Activated CD4-positive, alpha-beta memory T cell treated with anti-CD3 and anti-CD28 coated beads for 36 hours (primary cell): ENCODE results near the gene PDCD1LG2. TPM values are rescaled to one million over a fixed set of nuclear protein-coding genes. Genes with fewer than 3 reads are reported as not detected.
A peak's percentile ranks its signal among the peaks of the same experiment; 100 is the strongest.
"Not testable (repeated sequence)": the region's sequence is repeated elsewhere in the genome, so short reads cannot be mapped to it uniquely, and the experiment has no call there.

Source experiments
- CTCF ChIA-PET: fragments of 350-600 bp; sonication (Branson Sonifier 250); formaldehyde crosslinking; loops from one replicate; lab custom pipeline; 2021; ENCODE audit warnings: antibody characterized with exemption, inconsistent platforms; lab: Charles Lee
- POLR2A ChIA-PET: fragments of 350-600 bp; sonication (Branson Sonifier 250); formaldehyde crosslinking; loops from one replicate; lab custom pipeline; 2021; ENCODE audit warnings: antibody characterized with exemption; lab: Charles Lee
- DNase-seq: peaks from one replicate; pipeline ENCODE4 v3.0.0-alpha.2; 2020
- H3K27ac Mint-ChIP-seq: one replicate; pipeline ENCODE4 v1.8.0; 2021; ENCODE audit warnings: mixed read lengths
- H3K27me3 Mint-ChIP-seq: one replicate; pipeline ENCODE4 v1.8.0; 2021; ENCODE audit warnings: mixed read lengths
- H3K36me3 Mint-ChIP-seq: one replicate; pipeline ENCODE4 v1.8.0; 2021; ENCODE audit warnings: mixed read lengths
- H3K4me1 Mint-ChIP-seq: one replicate; pipeline ENCODE4 v1.8.0; 2021; ENCODE audit warnings: low read depth, mixed read lengths
- H3K4me3 Mint-ChIP-seq: one replicate; pipeline ENCODE4 v1.8.0; 2021; ENCODE audit warnings: mild to moderate bottlenecking, mixed read lengths
- H3K9me3 Mint-ChIP-seq: one replicate; pipeline ENCODE4 v1.8.0; 2021; ENCODE audit warnings: mixed read lengths
- intact Hi-C: fragments of 100-400 bp; cut with micrococcal nuclease; formaldehyde crosslinking; loops from one replicate; pipeline ENCODE4 v1.15.1; 2023
- total RNA-seq, 2 experiments: library from RNA; stranded (reverse); gene quantifications; one replicate each; pipeline ENCODE4 v1.2.3, GENCODE V29; 2021

The PDCD1LG2 gene
- total RNA-seq: under 1 TPM; 0.73 to 0.83 TPM

DNA sequence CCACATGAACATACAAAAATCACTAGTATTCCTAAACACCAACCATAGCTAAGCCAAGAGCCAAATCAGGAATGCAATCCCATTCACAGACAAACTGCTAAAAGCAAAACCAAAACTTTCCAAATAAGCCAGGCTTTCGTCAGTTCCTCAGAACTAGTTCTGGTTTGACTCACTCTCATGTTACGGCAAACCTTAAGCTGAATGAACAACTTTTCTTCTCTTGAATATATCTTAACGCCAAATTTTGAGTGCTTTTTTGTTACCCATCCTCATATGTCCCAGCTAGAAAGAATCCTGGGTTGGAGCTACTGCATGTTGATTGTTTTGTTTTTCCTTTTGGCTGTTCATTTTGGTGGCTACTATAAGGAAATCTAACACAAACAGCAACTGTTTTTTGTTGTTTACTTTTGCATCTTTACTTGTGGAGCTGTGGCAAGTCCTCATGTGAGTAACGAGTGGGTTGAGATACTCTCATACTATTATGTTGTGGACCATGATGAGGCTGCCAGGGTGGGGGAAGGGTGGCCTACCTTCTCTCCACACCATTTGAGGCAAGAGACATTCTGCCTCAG lies at the start of gene PDCD1LG2:
Gene PDCD1LG2, plus strand, starts transcription at position 172 of the 572 bp plus-strand sequence. CDS start 12,016 bp downstream, outside the sequence.
- DNase-seq: peak; percentile 82
- H3K27me3 Mint-ChIP-seq: no peaks in the 10 kb centered on the region
- H3K9me3 Mint-ChIP-seq: peaks cover 4% of the 10 kb centered on the region
- peaks cover 51% of the 10 kb centered on the region for H3K4me1 Mint-ChIP-seq
- peak within 1 kb of the TSS; percentile 90 for H3K27ac Mint-ChIP-seq
- intact Hi-C loops: loop anchor here (1.0 kb wide), 8 partner anchors 8 to 77 kb away; partner anchors contain the start of gene PLGRKT
- no peaks in the 10 kb centered on the region for H3K36me3 Mint-ChIP-seq
- POLR2A ChIA-PET: interaction anchor here (0.9 to 1.9 kb wide), 10 partner anchors 8 to 77 kb away, joined by 3 to 13 read pairs (median 4); partner anchors contain the start of genes CD274 and PLGRKT
- CTCF ChIA-PET: interaction anchor here (0.6 to 1.6 kb wide), 6 partner anchors 11 to 90 kb away, joined by 3 to 6 read pairs (median 3); partner anchors contain the start of gene CD274
- peak within 1 kb of the TSS; percentile 73 for H3K4me3 Mint-ChIP-seq

DNA sequence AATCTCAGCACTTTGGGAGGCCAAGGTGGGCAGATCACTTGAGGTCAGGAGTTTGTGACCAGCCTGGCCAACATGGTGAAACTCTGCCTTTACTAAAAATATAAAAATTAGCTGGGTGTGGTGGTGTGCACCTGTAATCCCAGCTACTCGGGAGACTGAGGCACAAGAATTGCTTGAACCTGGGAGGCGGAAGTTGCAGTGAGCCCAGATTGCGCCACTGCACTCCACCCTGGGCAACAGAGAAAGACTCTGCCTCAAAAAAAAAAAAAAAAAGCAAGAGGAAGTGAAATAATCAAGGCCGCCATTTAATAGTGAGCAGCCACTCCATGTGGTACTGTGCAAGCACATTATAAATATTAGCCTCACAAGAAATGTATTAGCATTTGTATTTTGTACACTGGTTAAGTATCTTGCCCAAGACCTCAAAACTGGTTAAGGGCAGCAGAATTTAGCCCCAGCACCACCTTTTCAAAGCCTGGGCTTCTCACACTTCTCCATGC lies 45.5 kb upstream of the PDCD1LG2 start:
- H3K4me3 Mint-ChIP-seq, H3K9me3 Mint-ChIP-seq, intact Hi-C loops, CTCF ChIA-PET, H3K27me3 Mint-ChIP-seq, H3K27ac Mint-ChIP-seq, DNase-seq: not testable (repeated sequence)
- Mint-ChIP-seq H3K4me1 (peaks cover 39% of the 10 kb centered on the region), H3K36me3 (peaks cover 79% of the 10 kb centered on the region)
- POLR2A ChIA-PET: interaction anchor here (1.0 to 1.4 kb wide), 2 partner anchors 16 to 136 kb away, joined by 3 to 4 read pairs; no protein-coding TSS in a partner anchor

DNA sequence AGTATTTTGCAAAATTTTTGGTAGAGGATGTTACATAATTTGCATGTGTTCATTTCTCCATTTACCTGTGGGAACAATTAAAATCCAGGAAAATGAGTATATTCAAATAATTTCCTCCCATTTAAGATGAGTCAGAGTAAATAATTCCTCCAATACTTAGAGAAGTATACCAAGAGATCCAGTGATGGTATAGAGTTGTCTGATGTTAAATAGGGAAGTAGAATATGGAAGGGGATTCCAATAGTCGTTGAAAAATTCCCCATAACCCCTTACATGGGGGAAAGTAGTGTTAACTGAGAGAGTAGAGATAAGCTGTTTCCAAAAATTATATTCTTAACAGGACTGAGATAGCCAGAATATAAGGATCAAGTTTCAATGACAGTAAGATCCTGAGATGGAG lies 44.3 kb upstream of the PDCD1LG2 start:
- POLR2A ChIA-PET: no interaction called here
- intact Hi-C loops: no loop called here
- H3K36me3 Mint-ChIP-seq: peaks cover 73% of the 10 kb centered on the region
- H3K4me1 Mint-ChIP-seq: peaks cover 39% of the 10 kb centered on the region
- CTCF ChIA-PET: interaction anchor here (1.0 to 1.6 kb wide), 2 partner anchors 134 to 142 kb away, joined by 3 read pairs; no protein-coding TSS in a partner anchor
- H3K4me3 Mint-ChIP-seq: no peak overlapping the region
- no peaks in the 10 kb centered on the region for H3K9me3 Mint-ChIP-seq
- H3K27me3 Mint-ChIP-seq: no peaks in the 10 kb centered on the region
- no peak overlapping the region for H3K27ac Mint-ChIP-seq
- DNase-seq: no peak

DNA sequence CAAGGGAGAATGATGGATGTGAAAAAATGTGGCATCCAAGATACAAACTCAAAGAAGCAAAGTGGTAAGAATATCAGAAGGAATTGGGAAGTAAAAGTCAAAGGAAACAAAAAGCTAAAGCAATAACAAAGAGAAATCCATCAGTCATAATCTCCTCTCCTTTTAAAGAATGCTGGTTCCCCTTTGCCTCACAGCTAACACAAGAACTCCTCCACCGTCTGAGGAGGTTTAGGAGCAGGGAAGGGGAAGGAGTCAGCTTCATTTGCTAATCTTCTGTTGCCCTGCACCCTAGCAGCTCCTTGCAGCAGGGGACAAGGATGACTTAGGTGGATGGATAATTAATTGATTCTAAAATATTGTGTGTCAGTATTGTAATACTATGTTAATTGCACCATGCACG lies 43.6 kb upstream of the PDCD1LG2 start:
- no peak overlapping the region for H3K27ac Mint-ChIP-seq
- intact Hi-C loops: no loop called here
- H3K27me3 Mint-ChIP-seq: no peaks in the 10 kb centered on the region
- no peak overlapping the region for H3K4me3 Mint-ChIP-seq
- peaks cover 42% of the 10 kb centered on the region for H3K4me1 Mint-ChIP-seq
- H3K36me3 Mint-ChIP-seq: peaks cover 69% of the 10 kb centered on the region
- no peak for DNase-seq
- H3K9me3 Mint-ChIP-seq: no peaks in the 10 kb centered on the region
- ChIA-PET CTCF (interaction anchor here (1.0 to 1.6 kb wide), 3 partner anchors 123 to 141 kb away, joined by 3 to 4 read pairs (median 3); no protein-coding TSS in a partner anchor), POLR2A (no interaction called here)

DNA sequence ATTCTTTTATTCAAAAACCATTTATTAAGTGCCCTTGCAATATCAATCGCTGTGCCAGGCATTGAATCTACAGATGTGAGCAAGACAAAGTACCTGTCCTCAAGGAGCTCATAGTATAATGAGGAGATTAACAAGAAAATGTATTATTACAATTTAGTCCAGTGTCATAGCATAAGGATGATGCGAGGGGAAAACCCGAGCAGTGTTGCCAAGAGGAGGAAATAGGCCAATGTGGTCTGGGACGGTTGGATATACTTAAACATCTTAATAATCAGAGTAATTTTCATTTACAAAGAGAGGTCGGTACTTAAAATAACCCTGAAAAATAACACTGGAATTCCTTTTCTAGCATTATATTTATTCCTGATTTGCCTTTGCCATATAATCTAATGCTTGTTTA lies 41.5 kb upstream of the PDCD1LG2 start:
- Mint-ChIP-seq H3K4me3 (no peak overlapping the region), H3K36me3 (peaks cover 54% of the 10 kb centered on the region), H3K9me3 (no peaks in the 10 kb centered on the region), H3K27ac (no peak overlapping the region), H3K27me3 (no peaks in the 10 kb centered on the region), H3K4me1 (peaks cover 32% of the 10 kb centered on the region)
- DNase-seq: no peak
- POLR2A ChIA-PET: interaction anchor here (0.6 kb wide), 1 partner anchor 17 kb away, joined by 3 read pairs; no protein-coding TSS in a partner anchor
- CTCF ChIA-PET: no interaction called here
- intact Hi-C loops: loop anchor here (1.0 kb wide), 1 partner anchor 10 kb away; no protein-coding TSS in a partner anchor

DNA sequence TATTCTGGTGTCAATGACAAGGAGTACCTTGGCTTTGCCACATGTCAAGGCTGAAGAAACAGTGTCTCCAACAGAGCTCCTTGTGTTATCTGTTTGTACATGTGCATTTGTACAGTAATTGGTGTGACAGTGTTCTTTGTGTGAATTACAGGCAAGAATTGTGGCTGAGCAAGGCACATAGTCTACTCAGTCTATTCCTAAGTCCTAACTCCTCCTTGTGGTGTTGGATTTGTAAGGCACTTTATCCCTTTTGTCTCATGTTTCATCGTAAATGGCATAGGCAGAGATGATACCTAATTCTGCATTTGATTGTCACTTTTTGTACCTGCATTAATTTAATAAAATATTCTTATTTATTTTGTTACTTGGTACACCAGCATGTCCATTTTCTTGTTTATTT lies 40.2 kb upstream of the PDCD1LG2 start:
- ChIA-PET CTCF (no interaction called here), POLR2A (no interaction called here)
- H3K4me3 Mint-ChIP-seq: no peak overlapping the region
- DNase-seq: no peak
- no peak overlapping the region for H3K27ac Mint-ChIP-seq
- peaks cover 49% of the 10 kb centered on the region for H3K36me3 Mint-ChIP-seq
- intact Hi-C loops: no loop called here
- peaks cover 4% of the 10 kb centered on the region for H3K9me3 Mint-ChIP-seq
- H3K27me3 Mint-ChIP-seq: peaks cover 1% of the 10 kb centered on the region
- H3K4me1 Mint-ChIP-seq: peaks cover 34% of the 10 kb centered on the region

DNA sequence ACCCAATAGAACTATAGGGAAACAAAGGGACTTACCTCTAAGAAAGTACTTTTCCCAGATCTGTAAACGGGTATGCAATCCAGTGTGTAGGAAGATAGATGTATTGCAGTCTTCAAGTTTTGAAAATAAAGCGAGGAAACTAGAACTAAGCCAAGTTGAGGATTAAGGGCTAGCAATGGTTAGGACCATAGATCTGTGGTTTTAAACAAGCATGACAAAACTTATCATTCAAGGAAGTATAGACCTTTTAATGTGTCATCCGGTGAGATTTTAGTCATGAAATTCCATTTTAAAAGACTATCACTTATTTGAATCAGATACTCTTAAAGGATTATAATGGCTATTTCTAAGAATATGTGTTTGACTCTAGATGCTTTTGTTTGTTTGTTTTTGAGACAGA lies 39.5 kb upstream of the PDCD1LG2 start:
- Mint-ChIP-seq H3K27me3 (peaks cover 1% of the 10 kb centered on the region), H3K4me3 (no peak overlapping the region), H3K9me3 (peaks cover 8% of the 10 kb centered on the region), H3K36me3 (peaks cover 47% of the 10 kb centered on the region), H3K27ac (peak overlapping the region; percentile 14), H3K4me1 (peaks cover 30% of the 10 kb centered on the region)
- intact Hi-C loops: no loop called here
- ChIA-PET CTCF (interaction anchor here (1.2 kb wide), 1 partner anchor 119 kb away, joined by 4 read pairs; no protein-coding TSS in a partner anchor), POLR2A (no interaction called here)
- DNase-seq: no peak

DNA sequence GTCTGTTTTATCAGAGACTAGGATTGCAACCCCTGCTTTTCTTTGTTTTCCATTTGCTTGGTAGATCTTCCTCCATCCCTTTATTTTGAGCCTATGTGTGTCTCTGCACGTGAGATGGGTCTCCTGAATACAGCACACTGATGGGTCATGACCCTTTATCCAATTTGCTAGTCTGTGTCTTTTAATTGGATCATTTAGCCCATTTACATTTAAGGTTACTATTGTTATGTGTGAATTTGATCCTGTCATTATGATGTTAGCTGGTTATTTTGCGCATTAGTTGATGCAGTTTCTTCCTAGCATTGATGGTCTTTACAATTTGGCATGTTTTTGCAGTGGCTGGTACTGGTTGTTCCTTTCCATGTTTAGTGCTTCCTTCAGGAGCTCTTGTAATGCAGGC lies 34.7 kb upstream of the PDCD1LG2 start:
- POLR2A ChIA-PET, DNase-seq, H3K27ac Mint-ChIP-seq, intact Hi-C loops, H3K27me3 Mint-ChIP-seq, CTCF ChIA-PET, H3K4me3 Mint-ChIP-seq: not testable (repeated sequence)
- Mint-ChIP-seq H3K9me3 (peaks cover 12% of the 10 kb centered on the region), H3K36me3 (peaks cover 17% of the 10 kb centered on the region), H3K4me1 (peaks cover 31% of the 10 kb centered on the region)

DNA sequence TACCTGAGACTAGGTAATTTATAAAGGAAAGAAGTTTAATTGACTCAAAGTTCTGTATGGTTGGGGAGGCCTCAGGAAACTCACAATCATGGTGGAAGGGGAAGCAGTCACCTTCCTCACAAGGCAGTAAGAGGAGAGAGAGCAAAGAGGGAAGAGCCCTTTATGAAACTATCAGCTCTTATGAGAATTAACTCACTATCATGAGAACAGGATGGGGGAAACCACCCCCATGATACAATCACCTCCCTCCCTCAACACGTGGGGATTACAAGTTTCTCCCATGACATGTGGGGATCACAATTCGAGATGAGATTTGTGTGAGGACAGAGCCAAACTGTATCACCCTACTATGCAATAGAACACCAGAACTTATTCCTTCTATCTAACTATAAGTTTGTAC lies 32.1 kb upstream of the PDCD1LG2 start:
- intact Hi-C loops: no loop called here
- peaks cover 17% of the 10 kb centered on the region for H3K36me3 Mint-ChIP-seq
- peaks cover 12% of the 10 kb centered on the region for H3K9me3 Mint-ChIP-seq
- H3K4me3 Mint-ChIP-seq: no peak overlapping the region
- H3K27ac Mint-ChIP-seq: no peak overlapping the region
- peaks cover 27% of the 10 kb centered on the region for H3K4me1 Mint-ChIP-seq
- peak; percentile 55 for DNase-seq
- ChIA-PET CTCF (interaction anchor here (1.3 to 1.4 kb wide), 2 partner anchors 28 to 54 kb away, joined by 3 to 4 read pairs; partner anchors contain the start of gene CD274), POLR2A (no interaction called here)
- H3K27me3 Mint-ChIP-seq: peaks cover 1% of the 10 kb centered on the region

DNA sequence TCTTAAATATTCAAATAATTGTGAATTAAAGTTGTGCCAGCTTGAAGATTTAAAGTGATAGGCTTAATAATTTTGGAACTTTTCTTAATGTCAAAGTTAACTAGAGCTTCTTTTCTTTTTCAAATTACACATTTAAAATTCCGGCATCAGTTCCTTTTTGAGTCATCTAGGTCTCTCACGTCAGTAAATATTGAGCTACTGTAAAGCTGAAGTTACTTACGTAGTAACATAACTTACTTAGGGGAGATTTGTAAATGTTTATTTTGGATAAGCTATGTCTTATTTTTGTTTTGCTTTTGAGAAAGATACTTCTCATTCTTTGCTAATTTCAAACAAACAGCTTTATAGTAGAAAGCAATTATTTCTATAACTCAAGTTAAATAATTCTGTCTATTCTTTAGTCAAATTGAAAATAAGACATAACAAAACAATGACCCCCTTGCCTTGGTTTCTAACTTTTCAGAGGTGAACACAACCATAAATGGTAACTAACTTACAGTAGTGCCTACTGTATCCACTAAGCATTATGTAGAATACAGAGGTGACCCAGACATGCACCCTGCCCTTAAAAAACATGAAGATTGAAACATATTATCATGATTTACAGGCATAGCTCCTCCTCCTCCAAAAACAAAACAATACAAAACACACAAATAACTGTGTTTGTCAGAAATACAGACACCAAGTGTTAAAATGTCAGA lies 30.2 kb upstream of the PDCD1LG2 start:
- H3K27ac Mint-ChIP-seq: no peak overlapping the region
- peaks cover 21% of the 10 kb centered on the region for H3K4me1 Mint-ChIP-seq
- intact Hi-C loops: loop anchor here (1.0 kb wide), 2 partner anchors 13 to 30 kb away; partner anchors contain the start of gene PDCD1LG2
- H3K27me3 Mint-ChIP-seq: no peaks in the 10 kb centered on the region
- no peak overlapping the region for H3K4me3 Mint-ChIP-seq
- DNase-seq: no peak
- ChIA-PET POLR2A (interaction anchor here (0.6 to 1.6 kb wide), 3 partner anchors 14 to 30 kb away, joined by 3 to 5 read pairs (median 4); partner anchors contain the start of gene PDCD1LG2), CTCF (interaction anchor here (0.5 to 1.3 kb wide), 3 partner anchors 60 to 294 kb away, joined by 3 to 4 read pairs (median 3); no protein-coding TSS in a partner anchor)
- peaks cover 12% of the 10 kb centered on the region for H3K36me3 Mint-ChIP-seq
- H3K9me3 Mint-ChIP-seq: peaks cover 8% of the 10 kb centered on the region

DNA sequence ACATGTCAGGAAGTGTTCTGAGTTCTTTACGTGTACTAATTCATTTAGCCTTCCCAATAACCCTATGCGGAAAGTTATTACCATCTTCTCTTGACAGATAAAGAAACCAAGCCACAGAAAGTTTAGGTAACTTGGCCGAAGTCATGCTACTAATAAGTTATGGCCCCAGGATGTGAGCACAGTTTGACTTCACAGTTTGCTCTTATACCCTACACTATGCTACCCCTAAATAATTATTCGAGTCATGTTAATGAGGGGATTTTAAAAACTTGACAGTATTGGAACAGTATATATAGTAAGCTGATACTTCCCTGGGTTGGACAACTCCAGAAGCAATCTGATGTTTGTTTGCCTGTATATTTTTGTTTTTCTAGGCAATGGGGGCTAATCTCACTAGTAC lies 29.4 kb upstream of the PDCD1LG2 start:
- CTCF ChIA-PET: interaction anchor here (0.5 to 1.3 kb wide), 3 partner anchors 12 to 295 kb away, joined by 3 read pairs; no protein-coding TSS in a partner anchor
- peaks cover 4% of the 10 kb centered on the region for H3K9me3 Mint-ChIP-seq
- no peaks in the 10 kb centered on the region for H3K27me3 Mint-ChIP-seq
- no peak for DNase-seq
- H3K4me3 Mint-ChIP-seq: no peak overlapping the region
- H3K27ac Mint-ChIP-seq: no peak overlapping the region
- peaks cover 8% of the 10 kb centered on the region for H3K36me3 Mint-ChIP-seq
- POLR2A ChIA-PET: no interaction called here
- intact Hi-C loops: loop anchor here (1.0 kb wide), 2 partner anchors 12 to 29 kb away; partner anchors contain the start of gene PDCD1LG2
- H3K4me1 Mint-ChIP-seq: peaks cover 21% of the 10 kb centered on the region
